Inferior parietal cortex (tissue), 1 donor: Measurements from ENCODE around the gene APOA1.

ENCODE experiments used
- DNase-seq: peaks from one replicate; pipeline ENCODE4 v3.0.0-alpha.2; 2016; ENCODE audit errors: extremely low spot score

APOA1 gene

GRCh38 chr11:116790167-116791001 is 47.0 kb downstream of the APOA1 start:
- DNase-seq = no peak

DNA sequence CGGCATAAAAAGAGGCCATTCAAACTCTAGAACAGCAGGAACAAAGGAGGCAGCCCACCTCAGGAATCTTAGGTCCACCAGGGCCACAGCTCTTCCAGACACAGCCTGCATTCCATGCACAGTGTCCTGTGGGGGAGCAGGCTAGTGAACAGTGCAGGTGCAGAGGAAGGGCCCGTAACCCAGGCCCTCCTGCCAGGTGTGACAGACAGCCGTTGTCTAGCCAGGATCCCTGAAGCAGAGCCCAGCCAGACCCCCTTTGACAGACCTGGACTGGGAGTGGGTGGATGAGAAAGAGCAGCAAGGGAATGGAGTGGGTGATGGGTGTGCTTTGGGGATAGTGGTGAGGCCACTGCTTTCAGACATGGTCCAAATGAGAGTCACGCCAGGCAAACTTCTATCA is 48.4 kb downstream of the APOA1 start:
- DNase-seq = no peak

DNA sequence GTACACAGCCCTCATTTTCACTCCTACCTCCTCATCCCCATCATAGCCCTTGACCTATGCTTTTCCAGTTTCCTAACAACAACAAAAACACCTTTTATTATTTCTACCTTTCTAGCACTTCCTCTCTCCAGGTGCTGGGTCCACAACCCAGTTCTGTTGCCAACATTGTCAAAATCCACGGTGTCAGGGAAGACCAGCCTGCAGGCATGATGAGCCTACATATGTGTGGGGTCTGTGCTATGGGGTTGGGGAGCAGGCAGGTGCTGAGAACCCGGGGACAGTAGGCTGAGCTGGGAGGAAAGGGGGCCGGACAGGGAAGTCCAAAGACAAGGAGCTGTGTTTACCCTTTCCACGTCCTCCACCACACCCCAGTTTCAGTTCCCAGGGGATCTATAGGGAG is 48.9 kb downstream of the APOA1 start:
- no peak for DNase-seq

GRCh38 chr11:116787786-116788486 is 49.5 kb downstream of the APOA1 start, which contains the start of gene ZPR1:
Gene ZPR1, minus strand, starts transcription at chr11:116788023. Its CDS starts 33 bp downstream, at chr11:116787990.
- peak; percentile 78 for DNase-seq

DNA sequence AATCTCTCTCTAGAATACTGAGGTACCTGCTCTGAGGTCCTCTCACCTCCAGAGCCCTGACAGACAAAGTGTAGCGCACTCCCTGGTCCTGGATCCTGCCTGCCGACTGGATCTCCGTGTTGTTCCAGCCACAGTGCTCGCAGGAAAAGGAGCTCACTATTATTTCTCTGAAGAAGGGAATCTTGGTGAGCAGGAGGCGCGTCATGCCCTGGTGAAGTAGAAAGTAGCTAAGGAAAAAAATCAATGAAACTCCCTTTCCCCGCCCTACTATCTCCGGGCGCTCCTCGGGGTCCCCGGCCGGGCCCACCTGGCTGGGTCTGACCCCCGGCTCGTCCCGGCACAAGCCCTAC is 50.0 kb downstream of the APOA1 start:
- DNase-seq = no peak

DNA sequence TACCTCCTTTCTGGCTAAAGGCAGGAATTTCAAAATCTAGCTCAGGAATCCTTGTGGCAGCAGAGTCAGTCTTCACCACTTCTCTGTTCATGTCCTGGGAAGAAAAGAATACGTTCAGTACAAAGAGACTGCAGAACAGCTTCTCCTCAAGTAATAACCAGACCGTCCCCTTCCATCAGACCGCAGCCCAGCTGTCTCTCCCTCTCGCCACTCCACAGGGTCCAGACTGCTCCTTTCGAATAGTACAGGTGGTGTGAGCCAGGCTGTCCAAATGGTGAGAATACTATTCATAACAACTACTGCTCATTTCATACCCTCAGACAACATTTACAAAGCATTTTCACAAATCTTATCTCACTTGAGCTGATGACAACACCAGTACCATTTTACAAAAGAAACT is 50.5 kb downstream of the APOA1 start:
- no peak for DNase-seq

DNA sequence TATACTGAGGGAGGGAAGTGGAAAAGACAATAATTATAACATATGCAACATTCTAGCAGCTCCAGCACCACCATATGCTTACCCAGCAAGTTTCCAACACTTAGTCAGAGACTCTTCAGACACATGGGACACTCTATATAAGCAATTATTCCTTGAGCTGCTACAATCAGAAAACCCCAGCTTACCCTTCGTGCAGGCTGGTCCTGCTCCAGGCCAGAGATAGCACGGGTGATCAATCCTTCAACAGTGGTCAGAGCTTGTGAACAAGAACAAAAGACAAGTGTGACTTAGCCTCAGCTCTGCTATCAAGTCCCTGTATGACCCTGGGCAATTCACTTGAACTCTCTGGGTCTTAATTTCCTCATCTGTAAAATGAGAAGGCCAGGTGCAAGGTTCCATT is 51.1 kb downstream of the APOA1 start:
- DNase-seq = no peak
